Gastrocnemius medialis (tissue), 4 donors: Measurements from ENCODE around the gene SARM1. TPM values are rescaled to one million over a fixed set of nuclear protein-coding genes. Genes with fewer than 3 reads are reported as not detected.

ENCODE experiments used
- ATAC-seq, 2 donors: fragments of 150-250 bp; one replicate each; pipeline ENCODE4 v1.9.1; 2016
- DNase-seq, 2 donors: peaks; one replicate each; pipeline ENCODE4 v3.0.0-alpha.2; 2019
- H3K27ac ChIP-seq, 4 donors: fragments of 200-600 bp; sonication (generic); 1 replicate in 1 of 4; 2 replicates in 3 of 4; pipeline ENCODE4 v1.5.1; 2016 to 2018; ENCODE audit warnings: mild to moderate bottlenecking in 2 of 4, moderate library complexity in 1 of 4
- H3K27me3 ChIP-seq, 3 donors: fragments of 200-600 bp; sonication (generic) in 2 of 3; 1 replicate in 1 of 3; 2 replicates in 2 of 3; pipeline versions ENCODE4 v1.5.1 to v1.6.0; 2016 to 2019; ENCODE audit warnings: mild to moderate bottlenecking in 1 of 3, moderate library complexity in 1 of 3
- H3K36me3 ChIP-seq, 2 donors: fragments of 200-600 bp; sonication (generic) in 1 of 2; one replicate each; pipeline ENCODE4 v1.5.1; 2017 to 2018
- H3K4me1 ChIP-seq, 2 donors: fragments of 200-600 bp; sonication (generic) in 1 of 2; one replicate each; pipeline ENCODE4 v1.5.1; 2016 to 2017; ENCODE audit warnings: mild to moderate bottlenecking in 2 of 2
- H3K4me3 ChIP-seq, 4 donors: fragments of 200-600 bp; sonication (generic) in 3 of 4; 1 replicate in 1 of 4; 2 replicates in 3 of 4; pipeline ENCODE4 v1.5.1; 2016 to 2019; ENCODE audit warnings: mild to moderate bottlenecking in 2 of 4
- H3K9me3 ChIP-seq, 3 donors: fragments of 200-600 bp; sonication (generic) in 2 of 3; 1 replicate in 1 of 3; 2 replicates in 2 of 3; pipeline ENCODE4 v1.5.1; 2016 to 2019
- CTCF ChIP-seq, 5 experiments: fragments of 450-650 bp in 3 of 5; fragments of 200-600 bp in 2 of 5; sonication (generic) in 2 of 5; IDR thresholded peaks in 4 of 5; conservative IDR thresholded peaks in 1 of 5; 1 replicate in 4 of 5; 2 replicates in 1 of 5; pipeline ENCODE4 v1.5.1; 2016 to 2019; ENCODE audit warnings: antibody characterized with exemption in 5 of 5, mild to moderate bottlenecking in 3 of 5, moderate library complexity in 3 of 5
- POLR2A ChIP-seq, 2 donors: fragments of 450-650 bp; IDR thresholded peaks; one replicate each; pipeline ENCODE4 v1.6.1; 2017; ENCODE audit warnings: antibody characterized with exemption in 2 of 2, mild to moderate bottlenecking in 2 of 2, moderate library complexity in 2 of 2
- in situ Hi-C, 4 donors: fragments of 200-750 bp; cut with MboI; loops; one replicate each; pipeline versions ENCODE4 v1.15.0 to v1.8.0; 2017; ENCODE audit warnings: low sequenced_read_pairs in 4 of 4
- intact Hi-C: fragments of 100-400 bp; cut with DNase I; formaldehyde crosslinking; loops from one replicate; pipeline ENCODE4 v1.15.1; 2023; ENCODE audit warnings: low total_unique reads
- total RNA-seq, 4 donors: library from RNA; depleted of rRNA; stranded (reverse); fragments of >200 nt; gene quantifications; one replicate each; pipeline versions ENCODE4 v1.1.0 to v1.2.3, GENCODE V29; 2016

SARM1 gene
- total RNA-seq, 4 donors from 2014 or later = 0.78 to 1.9 (median 1.7) TPM

- no peak for ATAC-seq
- H3K36me3 ChIP-seq = no peaks in the 10 kb centered on the region
- H3K4me3 ChIP-seq = no peak overlapping the region
- no peak for DNase-seq
- no peaks in the 10 kb centered on the region for H3K9me3 ChIP-seq
- H3K4me1 ChIP-seq = no peaks in the 10 kb centered on the region
- H3K27ac ChIP-seq = no peak overlapping the region
- TF ChIP-seq POLR2A (IDR thresholded peaks at IDR 0.05) (no peak), CTCF (IDR thresholded peaks at IDR 0.05 in 4 of 5, conservative IDR thresholded peaks at IDR 0.05 in 1 of 5) (no peak)
- no peaks in the 10 kb centered on the region for H3K27me3 ChIP-seq
- in situ Hi-C loops = no loop called here
- intact Hi-C loops = no loop called here
Observed at GRCh38 chr17:28390141-28390540, 18.6 kb downstream of the SARM1 start.

GRCh38 chr17:28390563-28390962 lies 19.1 kb downstream of the SARM1 start:
- H3K36me3 ChIP-seq = no peaks in the 10 kb centered on the region
- H3K27ac ChIP-seq = no peak overlapping the region
- no peaks in the 10 kb centered on the region for H3K27me3 ChIP-seq
- ATAC-seq (no peak), DNase-seq (no peak)
- no peaks in the 10 kb centered on the region for H3K9me3 ChIP-seq
- no peak for TF ChIP-seq POLR2A (IDR thresholded peaks at IDR 0.05)
- no peak for TF ChIP-seq CTCF (IDR thresholded peaks at IDR 0.05 in 4 of 5, conservative IDR thresholded peaks at IDR 0.05 in 1 of 5)
- in situ Hi-C loops (no loop called here), intact Hi-C loops (no loop called here)
- H3K4me1 ChIP-seq = no peaks in the 10 kb centered on the region
- no peak overlapping the region for H3K4me3 ChIP-seq

GRCh38 chr17:28390984-28391383 lies 19.5 kb downstream of the SARM1 start:
- H3K4me1 ChIP-seq = no peaks in the 10 kb centered on the region
- no peak overlapping the region for H3K27ac ChIP-seq
- no peaks in the 10 kb centered on the region for H3K36me3 ChIP-seq
- H3K9me3 ChIP-seq = no peaks in the 10 kb centered on the region
- no peak for ATAC-seq
- H3K4me3 ChIP-seq = no peak overlapping the region
- no peak for DNase-seq
- in situ Hi-C loops (no loop called here), intact Hi-C loops (no loop called here)
- no peaks in the 10 kb centered on the region for H3K27me3 ChIP-seq
- TF ChIP-seq CTCF (IDR thresholded peaks at IDR 0.05 in 4 of 5, conservative IDR thresholded peaks at IDR 0.05 in 1 of 5) (no peak), POLR2A (IDR thresholded peaks at IDR 0.05) (no peak)

- H3K9me3 ChIP-seq = no peaks in the 10 kb centered on the region
- no peaks in the 10 kb centered on the region for H3K36me3 ChIP-seq
- no peak for DNase-seq
- no peak for ATAC-seq
- intact Hi-C loops (no loop called here), in situ Hi-C loops (no loop called here)
- no peak overlapping the region for H3K4me3 ChIP-seq
- H3K27ac ChIP-seq = no peak overlapping the region
- no peaks in the 10 kb centered on the region for H3K27me3 ChIP-seq
- no peaks in the 10 kb centered on the region for H3K4me1 ChIP-seq
- no peak for TF ChIP-seq POLR2A (IDR thresholded peaks at IDR 0.05)
- TF ChIP-seq CTCF (IDR thresholded peaks at IDR 0.05 in 4 of 5, conservative IDR thresholded peaks at IDR 0.05 in 1 of 5) = no peak
Observed at GRCh38 chr17:28391401-28391800, 19.9 kb downstream of the SARM1 start.

GRCh38 chr17:28392491-28392890 lies 21.0 kb downstream of the SARM1 start:
- H3K27ac ChIP-seq = no peak overlapping the region
- no peaks in the 10 kb centered on the region for H3K27me3 ChIP-seq
- H3K9me3 ChIP-seq = no peaks in the 10 kb centered on the region
- no peak overlapping the region for H3K4me3 ChIP-seq
- intact Hi-C loops (no loop called here), in situ Hi-C loops (no loop called here)
- TF ChIP-seq POLR2A (IDR thresholded peaks at IDR 0.05) = no peak
- TF ChIP-seq CTCF (IDR thresholded peaks at IDR 0.05 in 4 of 5, conservative IDR thresholded peaks at IDR 0.05 in 1 of 5) = no peak
- H3K4me1 ChIP-seq = no peaks in the 10 kb centered on the region
- DNase-seq (no peak), ATAC-seq (no peak)
- H3K36me3 ChIP-seq = no peaks in the 10 kb centered on the region
